SK-N-SH (cell line): ENCODE data around the gene ADH7. TPM values are rescaled to one million over a fixed set of nuclear protein-coding genes. Genes with fewer than 3 reads are reported as not detected.

Experiments
- CTCF ChIA-PET: fragments of 300-600, 350-600 bp; formaldehyde crosslinking; extraction: SDS; loops from one replicate; lab custom pipeline; 2021; lab: Yijun Ruan, JAX
- POLR2A ChIA-PET: fragments of 350-600 bp; sonication (Branson Sonifier 250); formaldehyde crosslinking; extraction: SDS; loops from one replicate; lab custom pipeline; 2020; ENCODE audit warnings: antibody characterized with exemption, inconsistent platforms; lab: Yijun Ruan, JAX
- DNase-seq: peaks from one replicate; pipeline ENCODE4 v3.0.0; 2012
- H2AFZ ChIP-seq: fragments of 200-600 bp; sonication (generic); 2 replicates; pipeline ENCODE4 v1.8.1; 2016; ENCODE audit warnings: antibody characterized with exemption, mild to moderate bottlenecking, low read depth
- H3F3A ChIP-seq: fragments of 200-600 bp; sonication (generic); replicated peaks from 2 replicates; pipeline ENCODE3; 2016; ENCODE audit warnings: antibody characterized with exemption, mild to moderate bottlenecking; ENCODE audit not compliant: insufficient read depth
- H3K27ac ChIP-seq, 2 experiments: fragments of 200-500 bp in 1 of 2; fragments of 200-600 bp in 1 of 2; sonication (Bioruptor generic) in 1 of 2; sonication (generic), shearing (Covaris generic) in 1 of 2; 2 replicates each; pipeline versions ENCODE4 v1.5.1 to v1.6.1; 2014 to 2016; ENCODE audit warnings: low read depth in 2 of 2, inconsistent platforms in 1 of 2, low read length in 1 of 2, mild to moderate bottlenecking in 1 of 2, mixed read lengths in 1 of 2
- H3K27me3 ChIP-seq: fragments of 200-600 bp; sonication (generic), shearing (Covaris generic); 2 replicates; pipeline ENCODE4 v1.6.1; 2016; ENCODE audit warnings: mixed run types; ENCODE audit not compliant: insufficient read depth
- H3K36me3 ChIP-seq, 2 experiments: fragments of 200-500 bp in 1 of 2; fragments of 200-600 bp in 1 of 2; sonication (Bioruptor generic) in 1 of 2; sonication (generic) in 1 of 2; replicated peaks in 1 of 2; 2 replicates each; pipeline versions ENCODE3 to v1.5.1; 2014 to 2016; ENCODE audit warnings: low read length in 1 of 2, mild to moderate bottlenecking in 1 of 2; ENCODE audit not compliant: insufficient read depth in 2 of 2, control insufficient read depth in 1 of 2
- H3K4me1 ChIP-seq, 2 experiments: fragments of 200-500 bp in 1 of 2; fragments of 200-600 bp in 1 of 2; sonication (Bioruptor generic) in 1 of 2; sonication (generic), shearing (Covaris generic) in 1 of 2; 2 replicates each; pipeline versions ENCODE4 v1.5.1 to v1.6.1; 2014 to 2016; ENCODE audit warnings: low read depth in 1 of 2, low read length in 1 of 2, mixed run types in 1 of 2; ENCODE audit not compliant: insufficient read depth in 2 of 2, control insufficient read depth in 1 of 2
- H3K4me2 ChIP-seq: fragments of 200-600 bp; sonication (generic), shearing (Covaris generic); 2 replicates; pipeline ENCODE4 v1.6.1; 2017; ENCODE audit warnings: mixed run types
- H3K4me3 ChIP-seq, 2 experiments: fragments of 200-500 bp in 1 of 2; fragments of 200-600 bp in 1 of 2; sonication (Bioruptor generic) in 1 of 2; sonication (generic), shearing (Covaris generic) in 1 of 2; 2 replicates each; pipeline versions ENCODE4 v1.5.1 to v1.8.1; 2014 to 2016; ENCODE audit warnings: low read depth in 2 of 2, inconsistent platforms in 1 of 2, low read length in 1 of 2, mild to moderate bottlenecking in 1 of 2, mixed read lengths in 1 of 2, moderate library complexity in 1 of 2
- H3K79me2 ChIP-seq: fragments of 200-600 bp; sonication (generic); 2 replicates; pipeline ENCODE4 v1.8.1; 2017; ENCODE audit warnings: mild to moderate bottlenecking; ENCODE audit not compliant: insufficient read depth
- H3K9ac ChIP-seq: fragments of 200-600 bp; sonication (generic); 2 replicates; pipeline ENCODE4 v1.6.1; 2017; ENCODE audit warnings: mixed run types
- H3K9me2 ChIP-seq: fragments of 200-600 bp; sonication (generic); 2 replicates; pipeline ENCODE4 v1.6.1; 2017; ENCODE audit warnings: mixed run types
- H3K9me3 ChIP-seq: fragments of 200-600 bp; sonication (generic); 2 replicates; pipeline ENCODE4 v1.6.1; 2017; ENCODE audit warnings: mixed run types, mild to moderate bottlenecking, moderate library complexity
- H4K20me1 ChIP-seq: fragments of 200-600 bp; sonication (generic); 2 replicates; pipeline ENCODE4 v1.6.1; 2017; ENCODE audit warnings: mild to moderate bottlenecking, mixed run types; ENCODE audit not compliant: insufficient read depth
- CHD2 ChIP-seq: fragments of 150-350 bp; IDR thresholded peaks from 2 replicates; pipeline ENCODE4 v1.6.1; 2018; ENCODE audit warnings: low read length; ENCODE audit not compliant: partially characterized antibody
- ELF1 ChIP-seq: IDR thresholded peaks from 2 replicates; pipeline ENCODE4 v1.4.0; 2012
- EP300 ChIP-seq, 2 experiments: IDR thresholded peaks; 2 replicates each; pipeline versions ENCODE4 v1.4.0 to v1.6.1; 2012; ENCODE audit warnings: borderline replicate concordance in 1 of 2, low read depth in 1 of 2, low read length in 1 of 2
- FOXJ3 ChIP-seq: sonication (generic); formaldehyde crosslinking; IDR thresholded peaks from 2 replicates; pipeline ENCODE4 v1.5.1; 2020; ENCODE audit warnings: mild to moderate bottlenecking, missing genetic modification reagents
- FOXM1 ChIP-seq: IDR thresholded peaks from 2 replicates; pipeline ENCODE4 v1.4.0; 2012; ENCODE audit warnings: low read depth, mild to moderate bottlenecking
- GABPA ChIP-seq: IDR thresholded peaks from 2 replicates; pipeline ENCODE4 v1.4.0; 2012; ENCODE audit warnings: low read depth, mild to moderate bottlenecking
- GATA2 ChIP-seq: sonication (generic); formaldehyde crosslinking; IDR thresholded peaks from 2 replicates; pipeline ENCODE4 v1.5.0; 2020; ENCODE audit warnings: mild to moderate bottlenecking, missing genetic modification reagents
- JUND ChIP-seq: IDR thresholded peaks from 2 replicates; pipeline ENCODE4 v1.4.0; 2012
- POLR2AphosphoS5 ChIP-seq: IDR thresholded peaks from 2 replicates; pipeline ENCODE4 v1.6.1; 2012; ENCODE audit warnings: low read depth, low read length
- RAD21 ChIP-seq: IDR thresholded peaks from 2 replicates; pipeline ENCODE4 v1.6.1; 2012; ENCODE audit warnings: mild to moderate bottlenecking, low read length
- RCOR1 ChIP-seq: fragments of 150-350 bp; IDR thresholded peaks from 2 replicates; pipeline ENCODE4 v1.6.1; 2017; ENCODE audit warnings: antibody characterized with exemption, low read length
- RXRA ChIP-seq: IDR thresholded peaks from 2 replicates; pipeline ENCODE4 v1.4.0; 2012; ENCODE audit warnings: low read depth, mild to moderate bottlenecking, borderline replicate concordance
- TAF1 ChIP-seq: IDR thresholded peaks from 2 replicates; pipeline ENCODE4 v1.6.1; 2012; ENCODE audit warnings: low read depth, mild to moderate bottlenecking, low read length, moderate library complexity, borderline replicate concordance
- TCF12 ChIP-seq: IDR thresholded peaks from 2 replicates; pipeline ENCODE4 v1.4.0; 2012
- TEAD4 ChIP-seq: IDR thresholded peaks from 2 replicates; pipeline ENCODE4 v1.4.0; 2012; ENCODE audit warnings: mild to moderate bottlenecking, borderline replicate concordance; ENCODE audit not compliant: insufficient read depth
- polyA plus RNA-seq, 3 experiments: library from polyadenylated mRNA; depleted of rRNA; stranded (reverse); fragments of >200 nt; gene quantifications; 2 replicates each; pipeline ENCODE4 v1.2.3, GENCODE V29; 2012
- TF ChIP-seq, protein P1 (sequence below): IDR thresholded peaks from 2 replicates; pipeline ENCODE4; 2012
- TF ChIP-seq, protein P2 (sequence below): IDR thresholded peaks from 2 replicates; pipeline ENCODE4 v1.4.0; 2012; ENCODE audit warnings: low read depth, borderline replicate concordance
- TF ChIP-seq, protein P3 (sequence below): IDR thresholded peaks from 2 replicates; pipeline ENCODE4 v1.4.0; 2012; ENCODE audit warnings: low read depth, borderline replicate concordance
- TF ChIP-seq, protein P4 (sequence below): fragments of 150-350 bp; IDR thresholded peaks from 2 replicates; pipeline ENCODE4 v1.6.1; 2017; ENCODE audit warnings: antibody characterized with exemption, low read length, low read depth, borderline replicate concordance
- TF ChIP-seq, protein P5 (sequence below): fragments of 150-350 bp; IDR thresholded peaks from 2 replicates; pipeline ENCODE4 v1.6.1; 2016; ENCODE audit warnings: mild to moderate bottlenecking, low read depth, low read length
- TF ChIP-seq, protein P6 (sequence below): fragments of 200-600 bp; sonication (generic); IDR thresholded peaks from 2 replicates; pipeline ENCODE4 v1.6.1; 2017; ENCODE audit warnings: antibody characterized with exemption, mild to moderate bottlenecking, moderate library complexity

ADH7 gene
- polyA plus RNA-seq, 1 of the 3 experiments (the other 2 are of a cell fraction) = not detected

DNA sequence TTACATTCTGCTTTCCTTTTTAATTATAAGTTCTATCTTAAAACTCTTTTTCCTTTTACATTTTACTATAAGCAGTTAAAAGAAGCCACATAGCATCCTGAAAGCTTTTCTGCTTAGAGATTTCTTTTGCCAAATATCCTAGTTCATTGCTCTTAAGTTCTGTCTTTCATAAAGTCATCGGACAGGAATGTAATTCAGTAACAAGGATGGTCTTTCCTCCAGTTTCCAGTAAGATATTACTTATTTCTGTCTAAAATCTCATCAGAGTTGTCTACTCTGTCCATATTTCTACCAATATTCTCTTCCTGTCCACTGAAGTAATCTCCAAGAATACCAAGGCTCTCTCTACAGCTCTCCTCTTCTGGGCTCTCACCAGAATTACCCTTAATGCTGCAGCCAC is 45.1 kb downstream of the ADH7 start (continued):
- no peak for TF ChIP-seq EP300 (IDR thresholded peaks at IDR 0.05; ENCODE audit: borderline replicate concordance in 1 of 2, low read depth in 1 of 2, low read length in 1 of 2)
- TF ChIP-seq ELF1 = no peak
- TF ChIP-seq, protein P1, sequence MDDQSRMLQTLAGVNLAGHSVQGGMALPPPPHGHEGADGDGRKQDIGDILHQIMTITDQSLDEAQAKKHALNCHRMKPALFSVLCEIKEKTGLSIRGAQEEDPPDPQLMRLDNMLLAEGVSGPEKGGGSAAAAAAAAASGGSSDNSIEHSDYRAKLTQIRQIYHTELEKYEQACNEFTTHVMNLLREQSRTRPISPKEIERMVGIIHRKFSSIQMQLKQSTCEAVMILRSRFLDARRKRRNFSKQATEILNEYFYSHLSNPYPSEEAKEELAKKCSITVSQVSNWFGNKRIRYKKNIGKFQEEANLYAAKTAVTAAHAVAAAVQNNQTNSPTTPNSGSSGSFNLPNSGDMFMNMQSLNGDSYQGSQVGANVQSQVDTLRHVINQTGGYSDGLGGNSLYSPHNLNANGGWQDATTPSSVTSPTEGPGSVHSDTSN = no peak
- TF ChIP-seq, protein P2, sequence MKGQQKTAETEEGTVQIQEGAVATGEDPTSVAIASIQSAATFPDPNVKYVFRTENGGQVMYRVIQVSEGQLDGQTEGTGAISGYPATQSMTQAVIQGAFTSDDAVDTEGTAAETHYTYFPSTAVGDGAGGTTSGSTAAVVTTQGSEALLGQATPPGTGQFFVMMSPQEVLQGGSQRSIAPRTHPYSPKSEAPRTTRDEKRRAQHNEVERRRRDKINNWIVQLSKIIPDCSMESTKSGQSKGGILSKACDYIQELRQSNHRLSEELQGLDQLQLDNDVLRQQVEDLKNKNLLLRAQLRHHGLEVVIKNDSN = no peak

DNA sequence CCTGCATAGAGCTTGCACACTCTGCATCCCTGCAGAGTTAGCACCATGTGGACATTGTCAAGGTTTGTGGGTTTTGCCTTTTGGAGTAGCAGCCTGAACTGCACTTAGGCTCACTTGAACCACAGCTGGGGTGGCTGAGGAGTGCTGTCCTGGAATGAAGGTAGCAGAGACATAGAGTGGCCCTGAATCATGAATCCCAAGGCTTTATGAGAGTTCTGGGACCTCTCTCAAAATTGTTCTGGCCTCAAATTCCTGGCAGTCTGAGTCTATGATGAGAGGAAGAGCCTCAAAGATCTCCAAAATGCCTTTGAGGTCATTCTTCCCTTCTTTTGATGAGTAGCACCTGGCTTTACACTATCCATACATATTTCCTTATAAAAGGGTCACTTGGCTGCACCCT is 45.5 kb downstream of the ADH7 start:
- H4K20me1 ChIP-seq = no peaks in the 10 kb centered on the region
- no peaks in the 10 kb centered on the region for H3K9me2 ChIP-seq
- H2AFZ ChIP-seq = no peak overlapping the region
- DNase-seq = no peak
- H3K4me2 ChIP-seq = no peak overlapping the region
- no peaks in the 10 kb centered on the region for H3K36me3 ChIP-seq
- no peaks in the 10 kb centered on the region for H3K4me1 ChIP-seq
- no peak overlapping the region for H3K9ac ChIP-seq
- H3K27ac ChIP-seq = peak overlapping the region in 1 of 2 experiments; percentile 38; a peak in 1 of 4 replicates
- H3K79me2 ChIP-seq = no peaks in the 10 kb centered on the region
- no peaks in the 10 kb centered on the region for H3K9me3 ChIP-seq
- ChIA-PET CTCF (no interaction called here), POLR2A (no interaction called here)
- H3K4me3 ChIP-seq = no peak overlapping the region
- peaks cover 5% of the 10 kb centered on the region for H3F3A ChIP-seq
- H3K27me3 ChIP-seq = no peaks in the 10 kb centered on the region
- TF ChIP-seq GABPA (no peak), EP300 (IDR thresholded peaks at IDR 0.05; ENCODE audit: borderline replicate concordance in 1 of 2, low read depth in 1 of 2, low read length in 1 of 2) (no peak), TAF1 (no peak), TEAD4 (no peak), RCOR1 (no peak), TCF12 (no peak), ELF1 (no peak), GATA2 (CRISPR knock-in tag) (no peak), RAD21 (no peak), JUND (no peak), RXRA (no peak), FOXM1 (no peak), CHD2 (no peak), FOXJ3 (no peak), POLR2AphosphoS5 (no peak)
- TF ChIP-seq, protein P3, sequence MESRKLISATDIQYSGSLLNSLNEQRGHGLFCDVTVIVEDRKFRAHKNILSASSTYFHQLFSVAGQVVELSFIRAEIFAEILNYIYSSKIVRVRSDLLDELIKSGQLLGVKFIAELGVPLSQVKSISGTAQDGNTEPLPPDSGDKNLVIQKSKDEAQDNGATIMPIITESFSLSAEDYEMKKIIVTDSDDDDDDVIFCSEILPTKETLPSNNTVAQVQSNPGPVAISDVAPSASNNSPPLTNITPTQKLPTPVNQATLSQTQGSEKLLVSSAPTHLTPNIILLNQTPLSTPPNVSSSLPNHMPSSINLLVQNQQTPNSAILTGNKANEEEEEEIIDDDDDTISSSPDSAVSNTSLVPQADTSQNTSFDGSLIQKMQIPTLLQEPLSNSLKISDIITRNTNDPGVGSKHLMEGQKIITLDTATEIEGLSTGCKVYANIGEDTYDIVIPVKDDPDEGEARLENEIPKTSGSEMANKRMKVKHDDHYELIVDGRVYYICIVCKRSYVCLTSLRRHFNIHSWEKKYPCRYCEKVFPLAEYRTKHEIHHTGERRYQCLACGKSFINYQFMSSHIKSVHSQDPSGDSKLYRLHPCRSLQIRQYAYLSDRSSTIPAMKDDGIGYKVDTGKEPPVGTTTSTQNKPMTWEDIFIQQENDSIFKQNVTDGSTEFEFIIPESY = no peak
- TF ChIP-seq, protein P4, sequence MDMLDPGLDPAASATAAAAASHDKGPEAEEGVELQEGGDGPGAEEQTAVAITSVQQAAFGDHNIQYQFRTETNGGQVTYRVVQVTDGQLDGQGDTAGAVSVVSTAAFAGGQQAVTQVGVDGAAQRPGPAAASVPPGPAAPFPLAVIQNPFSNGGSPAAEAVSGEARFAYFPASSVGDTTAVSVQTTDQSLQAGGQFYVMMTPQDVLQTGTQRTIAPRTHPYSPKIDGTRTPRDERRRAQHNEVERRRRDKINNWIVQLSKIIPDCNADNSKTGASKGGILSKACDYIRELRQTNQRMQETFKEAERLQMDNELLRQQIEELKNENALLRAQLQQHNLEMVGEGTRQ = no peak
- TF ChIP-seq, protein P5, sequence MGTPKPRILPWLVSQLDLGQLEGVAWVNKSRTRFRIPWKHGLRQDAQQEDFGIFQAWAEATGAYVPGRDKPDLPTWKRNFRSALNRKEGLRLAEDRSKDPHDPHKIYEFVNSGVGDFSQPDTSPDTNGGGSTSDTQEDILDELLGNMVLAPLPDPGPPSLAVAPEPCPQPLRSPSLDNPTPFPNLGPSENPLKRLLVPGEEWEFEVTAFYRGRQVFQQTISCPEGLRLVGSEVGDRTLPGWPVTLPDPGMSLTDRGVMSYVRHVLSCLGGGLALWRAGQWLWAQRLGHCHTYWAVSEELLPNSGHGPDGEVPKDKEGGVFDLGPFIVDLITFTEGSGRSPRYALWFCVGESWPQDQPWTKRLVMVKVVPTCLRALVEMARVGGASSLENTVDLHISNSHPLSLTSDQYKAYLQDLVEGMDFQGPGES = no peak
- TF ChIP-seq, protein P6, sequence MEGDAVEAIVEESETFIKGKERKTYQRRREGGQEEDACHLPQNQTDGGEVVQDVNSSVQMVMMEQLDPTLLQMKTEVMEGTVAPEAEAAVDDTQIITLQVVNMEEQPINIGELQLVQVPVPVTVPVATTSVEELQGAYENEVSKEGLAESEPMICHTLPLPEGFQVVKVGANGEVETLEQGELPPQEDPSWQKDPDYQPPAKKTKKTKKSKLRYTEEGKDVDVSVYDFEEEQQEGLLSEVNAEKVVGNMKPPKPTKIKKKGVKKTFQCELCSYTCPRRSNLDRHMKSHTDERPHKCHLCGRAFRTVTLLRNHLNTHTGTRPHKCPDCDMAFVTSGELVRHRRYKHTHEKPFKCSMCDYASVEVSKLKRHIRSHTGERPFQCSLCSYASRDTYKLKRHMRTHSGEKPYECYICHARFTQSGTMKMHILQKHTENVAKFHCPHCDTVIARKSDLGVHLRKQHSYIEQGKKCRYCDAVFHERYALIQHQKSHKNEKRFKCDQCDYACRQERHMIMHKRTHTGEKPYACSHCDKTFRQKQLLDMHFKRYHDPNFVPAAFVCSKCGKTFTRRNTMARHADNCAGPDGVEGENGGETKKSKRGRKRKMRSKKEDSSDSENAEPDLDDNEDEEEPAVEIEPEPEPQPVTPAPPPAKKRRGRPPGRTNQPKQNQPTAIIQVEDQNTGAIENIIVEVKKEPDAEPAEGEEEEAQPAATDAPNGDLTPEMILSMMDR = no peak
